CD4-positive, alpha-beta T cell treated with Interferon gamma for 1 hour (primary cell): ENCODE data around the gene CAMTA1.

Experiments used
- DNase-seq: peaks from one replicate; pipeline ENCODE4 v3.0.0-alpha.2; 2020

Gene CAMTA1

GRCh38 chr1:7177438-7178146 lies 392.3 kb downstream of the CAMTA1 start:
- DNase-seq, result no peak

DNA sequence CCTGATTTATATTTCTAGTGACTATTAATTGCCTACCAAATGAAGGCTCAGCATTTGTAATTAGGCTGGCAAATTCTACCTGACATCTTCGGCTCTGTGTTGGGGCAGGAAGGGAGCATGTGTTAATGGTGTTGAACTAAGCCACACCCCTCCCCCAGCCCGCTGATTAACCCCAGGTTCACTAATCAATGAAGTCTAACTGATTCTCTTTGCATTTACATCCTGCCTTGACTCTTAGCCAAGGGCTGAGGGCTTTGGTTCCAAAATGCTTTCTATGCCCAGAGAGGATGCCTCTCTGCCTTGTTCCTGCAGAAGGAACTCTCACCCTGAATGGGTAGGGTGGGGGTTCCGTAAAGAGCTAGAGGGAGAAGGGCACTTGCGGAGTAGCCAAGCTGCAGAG lies 393.1 kb downstream of the CAMTA1 start:
- no peak for DNase-seq

GRCh38 chr1:7178741-7179140 lies 393.5 kb downstream of the CAMTA1 start:
- DNase-seq, result no peak

- DNase-seq, result no peak
Observed at GRCh38 chr1:7185721-7186120, 400.5 kb downstream of the CAMTA1 start.

GRCh38 chr1:7186382-7187111 lies 401.3 kb downstream of the CAMTA1 start:
- no peak for DNase-seq

- no peak for DNase-seq
Observed at GRCh38 chr1:7187112-7187493, 401.8 kb downstream of the CAMTA1 start.

GRCh38 chr1:7190261-7190660 lies 405.0 kb downstream of the CAMTA1 start:
- DNase-seq, result no peak

GRCh38 chr1:7192453-7192852 lies 407.2 kb downstream of the CAMTA1 start:
- DNase-seq, result no peak

DNA sequence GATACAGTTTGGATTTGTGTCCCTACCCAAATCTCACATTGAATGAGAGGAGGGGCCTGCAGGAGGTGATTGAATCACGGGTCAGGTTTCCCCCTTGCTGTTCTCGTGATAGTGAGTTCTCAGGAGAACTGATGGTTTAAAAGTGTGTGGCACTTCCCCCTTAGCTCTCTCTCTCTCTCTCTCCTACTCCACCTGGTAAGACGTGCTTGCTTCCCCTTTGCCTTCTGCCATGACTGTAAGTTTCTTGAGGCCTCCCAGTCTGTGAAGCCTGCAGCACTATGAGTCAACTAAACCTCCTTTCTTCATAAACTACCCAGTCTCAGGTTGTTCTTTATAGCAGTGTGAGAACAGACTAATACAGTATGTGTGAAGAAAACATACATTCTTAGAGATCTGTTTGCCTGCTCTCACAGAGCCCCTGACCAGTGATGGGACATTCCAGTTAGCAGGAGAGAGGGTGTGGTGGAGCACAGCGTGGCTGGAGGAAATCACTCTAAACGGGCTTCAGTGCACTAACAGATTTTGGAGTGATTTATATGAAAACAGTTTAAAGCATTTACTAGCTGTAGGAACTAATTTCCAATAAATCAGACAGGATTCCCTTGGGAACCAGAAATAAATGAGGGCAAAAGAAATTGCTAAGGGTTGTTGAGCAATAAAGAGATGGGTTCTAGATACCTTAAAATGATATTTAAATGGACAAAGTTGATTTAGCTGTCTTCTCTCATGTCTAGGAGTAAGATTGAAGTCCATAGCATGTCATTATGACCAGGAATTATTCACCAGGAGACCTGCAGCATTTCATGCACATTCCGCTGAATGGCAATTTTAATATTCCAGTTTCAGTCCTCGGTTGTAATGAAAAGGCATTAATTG lies 411.0 kb downstream of the CAMTA1 start:
- DNase-seq, result no peak

GRCh38 chr1:7198664-7199063 lies 413.4 kb downstream of the CAMTA1 start:
- no peak for DNase-seq

DNA sequence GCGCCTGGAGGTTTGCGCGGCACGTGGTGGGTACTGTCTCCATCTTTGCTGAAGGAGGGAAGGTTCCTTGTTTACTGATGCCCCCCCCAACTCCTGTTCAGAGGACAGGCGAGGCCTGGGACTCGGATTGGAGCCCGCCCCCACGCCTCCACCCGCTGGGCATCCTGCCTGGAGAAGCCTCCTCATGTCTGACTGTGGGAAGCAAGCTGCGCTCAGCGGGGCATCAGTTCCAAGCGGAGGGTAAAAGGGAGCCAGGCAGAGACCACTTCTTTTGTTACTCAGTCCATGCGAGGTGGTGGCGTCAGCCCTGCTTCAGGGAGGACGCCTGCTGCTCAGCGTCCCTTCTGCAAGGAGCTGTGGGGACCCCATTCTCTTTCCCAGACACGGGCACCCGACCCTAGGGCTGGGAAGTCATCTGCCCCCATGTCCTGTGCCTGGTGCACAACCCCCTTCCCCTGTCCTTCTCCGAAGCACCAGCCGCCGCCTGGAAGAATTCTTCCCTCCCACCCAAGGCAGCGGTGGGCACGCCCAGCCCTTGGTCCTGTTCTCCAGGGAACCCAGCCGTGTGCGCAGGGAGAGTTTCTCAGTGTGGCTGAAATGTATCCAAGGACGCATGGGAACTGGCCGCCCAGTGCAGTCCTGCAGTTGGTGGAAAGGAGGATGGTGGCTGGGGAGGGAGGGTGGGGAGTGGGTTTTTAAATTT lies 414.0 kb downstream of the CAMTA1 start:
- no peak for DNase-seq

DNA sequence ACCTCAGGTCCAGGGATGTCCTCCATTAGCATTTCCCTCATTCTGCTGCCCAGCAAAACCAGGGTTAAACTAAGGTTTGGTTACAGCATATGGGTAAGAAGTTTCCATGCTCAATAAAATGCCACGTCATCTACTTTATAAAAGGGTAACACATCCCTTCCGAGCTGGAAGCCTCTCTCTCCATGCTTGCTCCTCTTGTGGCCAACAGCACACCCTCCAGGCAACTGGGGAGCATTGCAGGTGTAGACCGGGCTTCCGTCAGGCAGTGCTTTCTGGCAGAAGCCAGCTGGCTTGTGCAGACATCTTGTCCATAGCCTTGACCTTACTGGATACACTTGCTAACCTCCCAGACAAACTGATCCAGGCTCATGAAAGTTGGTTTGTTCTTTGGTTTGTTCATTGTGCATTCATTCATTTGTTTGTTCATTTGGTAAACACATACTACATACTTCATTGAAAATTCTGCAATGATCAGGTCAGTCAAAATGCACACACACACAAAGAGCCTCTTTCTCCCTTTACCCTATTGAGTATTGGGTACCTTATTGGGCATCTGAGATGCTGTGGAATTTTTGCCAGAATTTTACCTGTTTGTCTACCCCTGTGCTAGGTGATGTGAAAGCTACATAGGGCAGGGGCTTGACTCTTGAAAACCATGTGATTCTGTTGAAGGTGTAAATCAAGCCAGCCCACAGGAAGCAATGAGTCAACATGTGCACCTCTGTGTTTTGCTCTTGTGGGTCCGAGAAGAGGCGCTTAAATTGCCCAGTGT lies 422.8 kb downstream of the CAMTA1 start:
- DNase-seq, result no peak

GRCh38 chr1:7208647-7209180 lies 423.5 kb downstream of the CAMTA1 start:
- no peak for DNase-seq

DNA sequence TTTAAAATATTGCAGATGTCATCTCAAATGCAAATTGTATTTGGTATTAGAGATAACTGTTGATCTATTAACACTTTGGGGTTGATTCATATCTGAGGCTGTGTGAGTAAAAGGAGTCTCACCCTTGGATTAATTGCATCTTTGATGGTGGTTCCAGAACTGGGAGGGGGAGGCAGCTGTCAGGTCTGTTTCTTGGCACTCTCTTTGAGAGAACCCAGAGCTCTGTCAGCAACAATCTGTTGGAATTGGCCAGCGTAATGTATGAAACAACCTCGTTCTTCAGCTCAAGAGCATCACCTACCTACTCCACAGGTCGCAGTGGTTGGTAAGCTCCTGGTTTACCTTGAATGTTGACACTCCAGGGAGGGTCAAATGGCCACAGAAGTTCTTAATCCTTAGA lies 424.1 kb downstream of the CAMTA1 start:
- DNase-seq, result no peak

GRCh38 chr1:7218210-7218832 lies 433.1 kb downstream of the CAMTA1 start:
- no peak for DNase-seq

DNA sequence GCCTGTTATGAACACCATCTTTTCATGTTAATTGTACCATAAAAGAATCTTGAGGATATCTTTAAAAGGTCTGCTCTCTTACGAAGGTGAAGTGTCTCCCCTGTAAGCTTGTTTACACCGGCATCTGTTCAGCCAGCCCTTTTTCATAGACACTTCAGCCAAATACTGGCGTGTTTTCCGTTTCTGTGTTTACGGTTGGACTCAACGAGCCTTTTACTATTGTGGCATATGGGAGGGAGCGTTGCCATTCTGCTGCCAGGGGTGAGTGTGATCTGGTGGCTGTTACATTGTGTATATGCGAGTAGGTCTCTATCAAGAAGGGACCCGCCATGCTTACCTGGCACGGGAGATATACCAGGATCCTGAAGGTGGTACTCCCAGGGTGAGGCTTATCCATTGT lies 433.8 kb downstream of the CAMTA1 start:
- no peak for DNase-seq

DNA sequence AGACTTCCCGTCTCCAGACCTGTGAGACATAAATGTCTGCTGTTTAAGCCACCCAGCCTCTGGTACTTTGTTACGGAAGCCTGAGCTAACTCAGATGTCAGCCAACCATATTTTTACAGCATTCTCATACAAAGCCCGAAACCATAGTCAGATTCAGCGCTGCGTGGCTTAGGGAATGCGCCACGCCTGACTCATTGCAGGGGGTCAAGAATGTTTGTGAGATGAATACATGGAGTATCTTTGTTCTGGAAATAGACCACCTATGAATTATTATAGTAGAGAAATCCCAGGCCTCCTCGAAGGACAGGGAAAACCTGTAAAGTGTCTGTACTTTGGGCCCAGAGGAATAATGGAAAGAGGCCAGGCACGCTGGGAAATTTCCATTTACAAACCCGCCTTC lies 434.8 kb downstream of the CAMTA1 start:
- DNase-seq, result no peak

DNA sequence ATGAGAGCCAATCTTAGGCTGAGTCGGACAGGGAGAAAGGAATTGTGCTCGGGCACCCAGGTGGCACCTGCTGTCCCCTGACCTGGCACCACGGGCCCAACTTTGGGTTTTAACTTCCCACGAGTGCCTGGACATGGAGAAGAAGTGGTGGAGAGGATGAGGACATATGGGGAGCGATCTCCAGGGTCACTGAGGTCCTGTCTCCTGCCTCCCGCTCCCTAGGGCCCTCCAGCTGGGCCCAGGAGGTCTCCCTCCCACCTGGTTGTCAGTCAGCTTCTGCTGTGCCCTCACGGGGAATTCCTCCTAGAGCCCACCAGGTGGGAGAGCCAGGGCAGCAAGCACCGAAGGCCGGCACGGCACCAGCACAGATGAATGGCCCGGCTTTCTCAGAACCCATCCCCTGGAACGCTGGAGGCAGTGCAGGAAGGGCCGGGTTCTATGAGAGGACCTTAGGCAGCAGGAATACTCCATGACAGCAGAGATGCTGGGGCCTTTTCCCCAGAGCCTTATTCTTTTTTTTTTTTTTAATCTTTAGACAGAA lies 435.5 kb downstream of the CAMTA1 start:
- no peak for DNase-seq

DNA sequence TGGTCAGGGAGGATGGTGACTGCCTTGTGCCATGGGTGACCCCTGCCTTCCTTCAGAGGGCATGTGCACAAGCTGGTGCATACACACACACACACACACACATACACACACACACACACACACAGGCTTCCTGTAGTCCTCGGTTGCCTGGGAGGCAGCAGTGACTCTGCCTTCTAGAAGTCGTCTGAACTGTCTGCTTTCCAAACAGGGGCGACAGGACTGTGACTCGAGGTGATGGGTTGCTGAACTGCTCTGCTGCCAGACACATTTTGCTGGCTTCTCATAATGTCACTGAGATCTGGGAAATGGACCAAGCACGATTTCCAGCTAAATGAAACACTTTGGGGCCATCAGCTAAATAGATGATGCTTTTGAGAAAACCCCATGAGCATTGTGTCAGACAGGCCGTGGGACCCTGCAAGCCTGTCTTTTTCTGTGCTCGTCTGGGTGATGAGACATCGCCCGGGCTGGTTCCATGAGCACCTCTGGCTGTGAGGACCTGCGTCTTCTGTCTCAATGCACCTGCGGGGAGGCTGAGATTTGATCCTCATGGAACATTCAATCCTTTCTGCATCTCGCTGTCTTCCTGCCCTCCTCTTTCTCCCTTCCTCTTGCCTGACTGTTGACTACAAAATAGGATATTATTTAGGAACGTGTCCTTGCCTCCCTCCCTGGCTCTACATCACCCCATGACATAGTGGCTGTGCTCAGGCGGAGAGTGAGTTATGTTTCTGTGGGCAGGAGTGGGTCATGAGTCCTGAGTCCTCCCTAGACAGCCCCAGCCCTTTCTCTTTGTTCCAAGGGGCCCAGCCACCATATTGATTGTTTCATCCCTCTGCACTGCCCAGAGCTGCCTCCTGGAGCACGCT lies 436.8 kb downstream of the CAMTA1 start:
- no peak for DNase-seq

DNA sequence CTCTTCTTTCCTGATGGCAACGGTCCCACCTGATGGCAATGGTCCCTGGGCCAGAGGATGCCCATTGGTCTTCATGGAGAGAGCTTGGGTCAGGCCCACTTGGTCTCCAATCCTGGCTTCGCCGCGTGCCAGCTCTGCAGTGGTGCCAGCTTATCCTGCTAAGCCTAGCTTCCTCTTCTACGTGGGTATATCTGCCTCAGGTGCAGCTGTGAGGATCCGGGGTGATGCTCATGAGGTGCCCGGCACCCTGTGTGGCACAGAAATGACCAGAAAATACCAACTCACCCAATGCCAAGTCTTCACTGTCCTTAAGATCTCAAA lies 437.4 kb downstream of the CAMTA1 start:
- DNase-seq, result no peak
